Mucosa of descending colon (tissue), 3 donors: ENCODE data around the gene CAPN11. TPM values are rescaled to one million over a fixed set of nuclear protein-coding genes. Genes with fewer than 3 reads are reported as not detected.
"Not testable (repeated sequence)": the region's sequence is repeated elsewhere in the genome, so short reads cannot be mapped to it uniquely, and the experiment has no call there.

Experiments
- ATAC-seq: fragments of 200-7000 bp; cut with Tn5 transposase; one replicate; pipeline ENCODE4 v1.9.1; 2020; ENCODE audit warnings: mild to moderate bottlenecking, moderate library complexity
- DNase-seq, 3 donors: peaks; one replicate each; pipeline ENCODE4 v3.0.0-alpha.2; 2020
- H3K36me3 ChIP-seq: fragments of 200-600 bp; one replicate; pipeline ENCODE4 v1.8.0; 2021; ENCODE audit warnings: low read depth, mild to moderate bottlenecking
- H3K4me1 ChIP-seq: fragments of 200-600 bp; one replicate; pipeline ENCODE4 v1.8.0; 2021; ENCODE audit warnings: low read depth, mild to moderate bottlenecking
- H3K4me3 ChIP-seq: fragments of 200-600 bp; one replicate; pipeline ENCODE4 v1.8.0; 2021; ENCODE audit warnings: mild to moderate bottlenecking
- H3K9me3 ChIP-seq: fragments of 200-600 bp; one replicate; pipeline ENCODE4 v1.8.0; 2021; ENCODE audit warnings: mild to moderate bottlenecking
- CTCF ChIP-seq: fragments of 200-600 bp; IDR thresholded peaks from one replicate; pipeline ENCODE4 v1.8.0; 2022; ENCODE audit warnings: antibody characterized with exemption, mild to moderate bottlenecking
- intact Hi-C, 2 donors: fragments of 100-400 bp; cut with DNase I in 1 of 2; cut with micrococcal nuclease in 1 of 2; formaldehyde crosslinking; loops; one replicate each; pipeline versions ENCODE4 v1.11.0 to v1.11.1; 2022; cut with DNase I, micrococcal nuclease
- total RNA-seq, 3 donors: library from RNA; stranded (reverse); fragmentation: NEBNext Ultra II Directional in 2 of 3; extraction: Animal tissue kit (Norgen Biotek cat#: 25700) in 2 of 3; gene quantifications; one replicate each; pipeline versions ENCODE4 v1.2.1 to v1.2.4, GENCODE V29; 2021 to 2023
- donor health status: DM: no; HTN: no; CAD: no; lungs with moderate emphysema.
- donor health status: DM: no; HTN: no; CAD: no.
- donor health status: DM: no; HTN: yes; CAD: no.

Gene CAPN11
- total RNA-seq, 3 donors from 2014 or later: 0.35 to 1.2 (median 1.1) TPM

- intact Hi-C loops: no loop called here
These were observed 33.9 kb downstream of the CAPN11 start for GRCh38 chr6:44192428-44193041.

GRCh38 chr6:44193307-44193910 lies 34.8 kb downstream of the CAPN11 start:
- intact Hi-C loops: no loop called here
- DNase-seq (no peak), ATAC-seq (no peak)
- Histone ChIP-seq H3K9me3 (no peaks in the 10 kb centered on the region), H3K4me1 (no peaks in the 10 kb centered on the region), H3K4me3 (no peak overlapping the region), H3K36me3 (no peaks in the 10 kb centered on the region)
- no peak for TF ChIP-seq CTCF

More at GRCh38 chr6:44192428-44193041, 33.9 kb downstream of the CAPN11 start:
- no peaks in the 10 kb centered on the region for H3K36me3 ChIP-seq
- DNase-seq: no peak
- no peaks in the 10 kb centered on the region for H3K9me3 ChIP-seq
- no peaks in the 10 kb centered on the region for H3K4me1 ChIP-seq
- no peak for TF ChIP-seq CTCF
- no peak overlapping the region for H3K4me3 ChIP-seq
- ATAC-seq: peak; percentile 88

GRCh38 chr6:44194326-44194725 lies 35.7 kb downstream of the CAPN11 start:
- Histone ChIP-seq H3K4me3 (no peak overlapping the region), H3K36me3 (no peaks in the 10 kb centered on the region), H3K4me1 (no peaks in the 10 kb centered on the region), H3K9me3 (no peaks in the 10 kb centered on the region)
- no peak for ATAC-seq
- no peak for TF ChIP-seq CTCF
- intact Hi-C loops: no loop called here
- DNase-seq: no peak

GRCh38 chr6:44196351-44196750 lies 37.7 kb downstream of the CAPN11 start:
- intact Hi-C loops, DNase-seq, H3K9me3 ChIP-seq, H3K4me1 ChIP-seq, H3K4me3 ChIP-seq, H3K36me3 ChIP-seq, ATAC-seq: not testable (repeated sequence)

GRCh38 chr6:44198684-44199083 lies 40.1 kb downstream of the CAPN11 start:
- H3K36me3 ChIP-seq: no peaks in the 10 kb centered on the region
- intact Hi-C loops: no loop called here
- H3K9me3 ChIP-seq: no peaks in the 10 kb centered on the region
- TF ChIP-seq CTCF: no peak
- H3K4me1 ChIP-seq: no peaks in the 10 kb centered on the region
- DNase-seq: no peak
- no peak overlapping the region for H3K4me3 ChIP-seq
- no peak for ATAC-seq

- DNase-seq (no peak), ATAC-seq (no peak)
- TF ChIP-seq CTCF: no peak
- Histone ChIP-seq H3K4me1 (no peaks in the 10 kb centered on the region), H3K4me3 (no peak overlapping the region), H3K36me3 (no peaks in the 10 kb centered on the region), H3K9me3 (no peaks in the 10 kb centered on the region)
- intact Hi-C loops: no loop called here
These were observed 41.3 kb downstream of the CAPN11 start for GRCh38 chr6:44199883-44200282.
